ENCODE results near the gene CACNA1C.

- TF ChIP-seq CTCF (IDR thresholded peaks at IDR 0.05): no peak
- TF ChIP-seq YY1 (IDR thresholded peaks at IDR 0.05; ENCODE audit: low read depth): no peak
- TF ChIP-seq RFX5 (IDR thresholded peaks at IDR 0.05; ENCODE audit: low read length): no peak
- TF ChIP-seq, protein P1, sequence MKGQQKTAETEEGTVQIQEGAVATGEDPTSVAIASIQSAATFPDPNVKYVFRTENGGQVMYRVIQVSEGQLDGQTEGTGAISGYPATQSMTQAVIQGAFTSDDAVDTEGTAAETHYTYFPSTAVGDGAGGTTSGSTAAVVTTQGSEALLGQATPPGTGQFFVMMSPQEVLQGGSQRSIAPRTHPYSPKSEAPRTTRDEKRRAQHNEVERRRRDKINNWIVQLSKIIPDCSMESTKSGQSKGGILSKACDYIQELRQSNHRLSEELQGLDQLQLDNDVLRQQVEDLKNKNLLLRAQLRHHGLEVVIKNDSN (IDR thresholded peaks at IDR 0.05; ENCODE audit: borderline replicate concordance, low read depth): no peak
- TF ChIP-seq POLR2AphosphoS5 (IDR thresholded peaks at IDR 0.05; ENCODE audit: low read depth, low read length): no peak
- TF ChIP-seq NRF1 (IDR thresholded peaks at IDR 0.05; ENCODE audit: low read depth, low read length): no peak
These were observed 282.3 kb downstream of the CACNA1C start for GRCh38 chr12:2335109-2335508.
